HUES64 (cell line): ENCODE results near the gene LMBRD1.
"Not testable (repeated sequence)": the region's sequence is repeated elsewhere in the genome, so short reads cannot be mapped to it uniquely, and the experiment has no call there.

Source experiments
- H3K27ac ChIP-seq: 2 replicates; pipeline ENCODE4 v1.7.0; 2013; ENCODE audit warnings: low read depth, low read length, inconsistent platforms
- H3K27me3 ChIP-seq: 2 replicates; pipeline ENCODE4 v1.6.1; 2013; ENCODE audit warnings: mild to moderate bottlenecking, low read length; ENCODE audit not compliant: insufficient read depth
- H3K36me3 ChIP-seq: 2 replicates; pipeline ENCODE4 v1.6.1; 2013; ENCODE audit warnings: mild to moderate bottlenecking, low read length; ENCODE audit not compliant: insufficient read depth
- H3K4me1 ChIP-seq: 2 replicates; pipeline ENCODE4 v1.6.1; 2013; ENCODE audit warnings: mild to moderate bottlenecking, low read length, moderate library complexity; ENCODE audit not compliant: insufficient read depth
- H3K4me3 ChIP-seq: 2 replicates; pipeline ENCODE4 v1.5.1; 2013; ENCODE audit warnings: mild to moderate bottlenecking, low read length, moderate library complexity
- H3K9ac ChIP-seq: 2 replicates; pipeline ENCODE4 v1.6.1; 2013; ENCODE audit warnings: mild to moderate bottlenecking, low read depth, low read length
- H3K9me3 ChIP-seq: 2 replicates; pipeline ENCODE4 v1.6.1; 2013; ENCODE audit warnings: low read depth, low read length; ENCODE audit not compliant: insufficient read depth
- WGBS: fragments of 150-250, 120-280 bp; methylation state at CpG from one replicate; pipeline ENCODE4 v1.1.7; 2013; ENCODE audit warnings: missing lambda C conversion rate; 5-methylcytosine and 5-hydroxymethylcytosine counted together

The LMBRD1 gene

GRCh38 chr6:69690986-69691385, 105.8 kb downstream of the LMBRD1 start:
- no peaks in the 10 kb centered on the region for H3K9me3 ChIP-seq
- WGBS = no CpG with 5 or more reads among the region's 1 CpG
- H3K9ac ChIP-seq = no peak overlapping the region
- H3K27me3 ChIP-seq = no peaks in the 10 kb centered on the region
- H3K4me3 ChIP-seq = no peak overlapping the region
- no peak overlapping the region for H3K27ac ChIP-seq
- H3K4me1 ChIP-seq = no peaks in the 10 kb centered on the region
- no peaks in the 10 kb centered on the region for H3K36me3 ChIP-seq

DNA sequence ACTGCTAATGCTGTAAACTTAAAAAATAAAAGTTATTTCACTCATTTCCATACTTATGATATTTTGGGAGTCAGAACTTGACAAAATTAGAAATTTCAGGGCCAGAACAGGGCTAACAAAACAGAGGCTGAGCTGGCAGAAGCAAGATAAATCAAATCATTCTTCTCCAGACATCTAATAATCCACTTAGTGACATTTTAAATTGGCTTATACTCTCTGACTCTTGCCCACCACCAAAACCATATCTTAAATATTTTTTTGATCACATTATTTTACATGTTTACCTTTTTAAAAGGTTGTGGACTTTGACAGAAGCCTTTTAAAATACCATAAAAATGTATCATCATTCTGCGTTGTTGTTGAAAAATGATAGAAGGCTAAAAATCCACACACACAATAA, 116.5 kb downstream of the LMBRD1 start:
- Histone ChIP-seq H3K27me3 (no peaks in the 10 kb centered on the region), H3K27ac (no peak overlapping the region), H3K9ac (no peak overlapping the region), H3K4me3 (no peak overlapping the region), H3K36me3 (0 out of 2 replicates have a peak, but pooled peaks cover 9% of the 10 kb centered on the region), H3K9me3 (no peaks in the 10 kb centered on the region), H3K4me1 (peaks cover 3% of the 10 kb centered on the region; the same call in 1 of the 2 replicates)
- no CpG with 5 or more reads among the region's 1 CpG for WGBS

DNA sequence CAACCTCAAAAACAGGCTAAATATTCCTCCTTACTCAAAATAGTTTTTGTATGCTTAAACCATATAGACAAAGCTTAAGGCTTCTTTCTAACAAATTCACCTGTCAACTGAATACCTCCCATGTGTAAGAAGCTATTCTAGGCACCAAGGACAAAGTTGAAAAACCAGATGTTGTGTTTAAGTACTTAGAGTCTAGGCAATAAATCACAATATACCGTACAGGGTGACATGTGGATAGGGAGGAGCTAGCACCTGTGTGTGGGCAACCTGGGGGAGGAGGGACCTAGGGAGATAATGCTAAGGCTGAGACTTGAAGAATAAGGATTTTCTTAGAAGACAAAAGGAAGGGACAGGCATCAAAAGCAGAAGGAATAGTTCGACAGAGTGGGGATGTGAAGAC, 123.5 kb downstream of the LMBRD1 start:
- Histone ChIP-seq H3K4me1 (no peaks in the 10 kb centered on the region), H3K4me3 (no peak overlapping the region), H3K9me3 (no peaks in the 10 kb centered on the region), H3K27ac (no peak overlapping the region), H3K9ac (no peak overlapping the region), H3K36me3 (peaks cover 15% of the 10 kb centered on the region; the same call in 1 of the 2 replicates), H3K27me3 (no peaks in the 10 kb centered on the region)
- WGBS = 90% methylated on average over 2 of the region's 2 CpGs

DNA sequence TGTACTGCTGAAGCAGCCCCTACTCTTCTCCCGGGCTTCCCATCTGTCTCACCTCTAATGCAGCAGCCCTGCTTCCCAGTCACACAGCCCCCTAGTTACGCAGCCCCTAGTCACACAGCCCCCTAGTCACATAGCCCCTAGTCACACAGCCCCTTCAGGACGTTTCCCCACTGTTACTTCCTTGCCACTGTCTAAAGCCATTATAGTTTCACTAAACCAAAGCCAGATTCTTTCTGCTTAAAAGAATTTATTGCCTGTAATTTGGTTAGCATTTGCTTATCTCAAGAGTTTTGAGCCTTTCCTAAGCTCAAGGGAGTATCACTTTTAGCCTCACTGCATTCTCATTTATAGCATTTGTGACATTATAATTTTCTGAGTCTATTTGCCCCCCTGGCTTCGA, 127.9 kb downstream of the LMBRD1 start:
- no peak overlapping the region for H3K9ac ChIP-seq
- H3K4me1 ChIP-seq = no peaks in the 10 kb centered on the region
- no peaks in the 10 kb centered on the region for H3K27me3 ChIP-seq
- H3K9me3 ChIP-seq = no peaks in the 10 kb centered on the region
- 0 out of 2 replicates have a peak, but pooled peaks cover 3% of the 10 kb centered on the region for H3K36me3 ChIP-seq
- no peak overlapping the region for H3K4me3 ChIP-seq
- no peak overlapping the region for H3K27ac ChIP-seq
- WGBS = 90% methylated on average over 4 of the region's 4 CpGs

DNA sequence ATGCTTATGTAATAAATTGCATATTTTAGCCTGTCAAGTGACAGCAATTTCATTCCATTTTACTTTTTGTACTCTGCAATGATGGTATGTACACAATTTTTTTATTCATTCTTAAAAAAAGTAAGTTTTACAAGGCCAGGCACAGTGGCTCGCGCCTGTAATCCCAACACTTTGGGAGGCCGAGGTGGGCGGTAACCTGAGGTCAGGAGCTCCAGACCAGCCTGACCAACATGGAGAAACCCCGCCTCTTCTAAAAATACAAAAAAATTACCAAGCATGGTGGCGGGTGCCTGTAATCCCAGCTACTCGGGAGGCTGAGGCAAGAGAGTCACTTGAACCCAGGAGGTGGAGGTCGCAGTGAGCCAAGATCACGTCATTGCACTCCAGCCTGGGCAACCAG, 130.0 kb downstream of the LMBRD1 start:
- H3K9ac ChIP-seq, H3K9me3 ChIP-seq, H3K4me1 ChIP-seq, H3K27me3 ChIP-seq, H3K27ac ChIP-seq, H3K4me3 ChIP-seq, H3K36me3 ChIP-seq: not testable (repeated sequence)
- WGBS = 98% methylated on average over 9 of the region's 9 CpGs

- Histone ChIP-seq H3K27me3 (no peaks in the 10 kb centered on the region), H3K4me3 (no peak overlapping the region), H3K9me3 (no peaks in the 10 kb centered on the region), H3K36me3 (no peaks in the 10 kb centered on the region), H3K27ac (no peak overlapping the region), H3K9ac (no peak overlapping the region), H3K4me1 (no peaks in the 10 kb centered on the region)
- WGBS = 89% methylated on average over 1 of the region's 3 CpGs
These were observed 131.4 kb downstream of the LMBRD1 start for GRCh38 chr6:69665437-69665836.

GRCh38 chr6:69664551-69664950, 132.3 kb downstream of the LMBRD1 start:
- Histone ChIP-seq H3K27me3 (no peaks in the 10 kb centered on the region), H3K27ac (no peak overlapping the region), H3K4me1 (no peaks in the 10 kb centered on the region), H3K9ac (no peak overlapping the region), H3K36me3 (no peaks in the 10 kb centered on the region), H3K9me3 (no peaks in the 10 kb centered on the region; the same call in 1 of the 2 replicates), H3K4me3 (no peak overlapping the region)
- 95% methylated on average over 1 of the region's 1 CpG for WGBS

- H3K4me3 ChIP-seq = no peak overlapping the region
- H3K9me3 ChIP-seq = peaks cover 5% of the 10 kb centered on the region; the same call in 1 of the 2 replicates
- WGBS = 100% methylated on average over 2 of the region's 2 CpGs
- no peaks in the 10 kb centered on the region for H3K36me3 ChIP-seq
- H3K9ac ChIP-seq = no peak overlapping the region
- H3K4me1 ChIP-seq = no peaks in the 10 kb centered on the region
- H3K27ac ChIP-seq = no peak overlapping the region
- H3K27me3 ChIP-seq = no peaks in the 10 kb centered on the region
These were observed 133.6 kb downstream of the LMBRD1 start for GRCh38 chr6:69663215-69663614.

DNA sequence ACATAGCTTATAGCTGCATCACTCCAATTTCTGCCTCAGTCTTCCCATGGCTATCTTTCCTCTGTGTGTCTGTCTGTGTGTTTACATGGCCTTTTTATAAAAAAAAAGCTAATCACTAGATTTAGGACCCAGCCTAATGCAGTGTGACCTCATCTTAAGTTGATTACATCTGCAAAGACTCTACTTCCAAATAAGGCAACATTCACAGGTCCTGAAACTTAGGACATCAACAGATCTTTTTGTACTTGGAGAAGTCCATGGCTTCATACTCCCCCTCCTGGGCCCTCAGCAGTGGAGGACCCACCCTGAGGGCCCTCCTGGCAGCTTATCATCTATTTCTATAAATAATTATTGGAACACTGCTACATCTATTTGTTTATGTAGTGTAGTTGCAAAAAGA, 146.1 kb downstream of the LMBRD1 start:
- Histone ChIP-seq H3K36me3 (no peaks in the 10 kb centered on the region), H3K27ac (no peak overlapping the region), H3K9ac (no peak overlapping the region), H3K4me1 (no peaks in the 10 kb centered on the region), H3K27me3 (no peaks in the 10 kb centered on the region), H3K9me3 (no peaks in the 10 kb centered on the region), H3K4me3 (no peak overlapping the region)

DNA sequence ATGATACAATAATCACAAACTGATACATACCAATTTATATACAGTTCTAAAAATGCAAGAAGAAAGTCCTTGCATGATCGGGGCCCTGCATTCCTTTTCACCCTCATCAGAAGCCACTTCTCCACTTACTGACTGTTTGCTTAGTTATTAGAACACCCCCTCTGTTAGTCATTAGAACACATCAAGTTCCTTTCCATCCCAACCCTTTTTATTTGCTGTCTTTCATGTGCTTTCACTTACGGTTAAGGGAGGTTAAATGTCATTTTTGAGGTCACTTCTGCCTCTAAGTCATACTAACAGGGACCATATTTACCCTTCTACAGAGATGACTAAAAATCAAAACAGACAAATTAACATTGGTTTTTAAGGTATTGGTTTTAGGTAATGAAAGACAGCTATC, 149.1 kb downstream of the LMBRD1 start:
- no peaks in the 10 kb centered on the region for H3K27me3 ChIP-seq
- no peak overlapping the region for H3K27ac ChIP-seq
- WGBS = 96% methylated on average over 2 of the region's 2 CpGs
- no peaks in the 10 kb centered on the region for H3K36me3 ChIP-seq
- H3K9ac ChIP-seq = no peak overlapping the region
- H3K4me1 ChIP-seq = no peaks in the 10 kb centered on the region
- H3K9me3 ChIP-seq = no peaks in the 10 kb centered on the region
- H3K4me3 ChIP-seq = no peak overlapping the region

GRCh38 chr6:69643688-69644087, 153.1 kb downstream of the LMBRD1 start:
- Histone ChIP-seq H3K27ac (no peak overlapping the region), H3K9me3 (no peaks in the 10 kb centered on the region), H3K4me1 (no peaks in the 10 kb centered on the region), H3K36me3 (no peaks in the 10 kb centered on the region), H3K27me3 (no peaks in the 10 kb centered on the region), H3K9ac (no peak overlapping the region), H3K4me3 (no peak overlapping the region)
- WGBS = 93% methylated on average over 2 of the region's 2 CpGs

GRCh38 chr6:69632932-69633331, 163.9 kb downstream of the LMBRD1 start:
- no peak overlapping the region for H3K4me3 ChIP-seq
- 98% methylated on average over 2 of the region's 2 CpGs for WGBS
- no peaks in the 10 kb centered on the region for H3K9me3 ChIP-seq
- no peaks in the 10 kb centered on the region for H3K36me3 ChIP-seq
- H3K9ac ChIP-seq = no peak overlapping the region
- H3K27ac ChIP-seq = no peak overlapping the region
- no peaks in the 10 kb centered on the region for H3K27me3 ChIP-seq
- H3K4me1 ChIP-seq = peaks cover 15% of the 10 kb centered on the region; the same call in 1 of the 2 replicates
